CD4-positive, alpha-beta memory T cell (primary cell): ENCODE measurements around the gene TACR2. TPM values are rescaled to one million over a fixed set of nuclear protein-coding genes. Genes with fewer than 3 reads are reported as not detected.

Experiments used
- CTCF ChIA-PET: fragments of 350-600 bp; sonication (Branson Sonifier 250); formaldehyde crosslinking; loops from one replicate; lab custom pipeline; 2021; ENCODE audit warnings: inconsistent platforms; ENCODE audit not compliant: partially characterized antibody; lab: Charles Lee
- POLR2A ChIA-PET: fragments of 350-600 bp; sonication (Branson Sonifier 250); formaldehyde crosslinking; loops from one replicate; lab custom pipeline; 2021; ENCODE audit not compliant: partially characterized antibody; lab: Charles Lee
- DNase-seq, 5 donors: peaks; one replicate each; pipeline versions ENCODE4 v3.0.0 to v3.0.0-alpha.2; 2020 to 2022; ENCODE audit warnings: mixed read lengths in 1 of 5
- H3K27ac ChIP-seq: one replicate; pipeline ENCODE4 v1.7.0; 2013; ENCODE audit warnings: low read depth, low read length
- H3K27me3 ChIP-seq: 2 replicates; pipeline ENCODE4 v1.7.0; 2013; ENCODE audit warnings: mild to moderate bottlenecking, low read length, moderate library complexity; ENCODE audit not compliant: insufficient read depth
- H3K36me3 ChIP-seq: 2 replicates; pipeline ENCODE4 v1.7.0; 2013; ENCODE audit warnings: mild to moderate bottlenecking, low read length, moderate library complexity; ENCODE audit not compliant: insufficient read depth
- H3K4me1 ChIP-seq: 2 replicates; pipeline ENCODE4 v1.7.0; 2013; ENCODE audit warnings: mild to moderate bottlenecking, low read length, moderate library complexity; ENCODE audit not compliant: insufficient read depth
- H3K4me3 ChIP-seq, 2 donors: one replicate each; pipeline ENCODE4 v1.7.0; 2013; ENCODE audit warnings: low read length in 2 of 2, mild to moderate bottlenecking in 1 of 2
- H3K9me3 ChIP-seq, 2 donors: one replicate each; pipeline ENCODE4 v1.7.0; 2013; ENCODE audit warnings: low read length in 2 of 2, control low read depth in 1 of 2; ENCODE audit not compliant: control insufficient read depth in 1 of 2
- H3K27ac Mint-ChIP-seq, 7 donors: one replicate each; pipeline ENCODE4 v1.8.0; 2020 to 2021; ENCODE audit warnings: mixed read lengths in 7 of 7, mild to moderate bottlenecking in 6 of 7, inconsistent platforms in 3 of 7, moderate library complexity in 3 of 7
- H3K27me3 Mint-ChIP-seq, 2 donors: one replicate each; pipeline ENCODE4 v1.8.0; 2020 to 2021; ENCODE audit warnings: mixed read lengths in 2 of 2
- H3K36me3 Mint-ChIP-seq, 2 donors: one replicate each; pipeline ENCODE4 v1.8.0; 2020 to 2021; ENCODE audit warnings: mixed read lengths in 2 of 2, inconsistent platforms in 1 of 2, mild to moderate bottlenecking in 1 of 2
- H3K4me1 Mint-ChIP-seq, 4 donors: one replicate each; pipeline ENCODE4 v1.8.0; 2020 to 2021; ENCODE audit warnings: mixed read lengths in 4 of 4, mild to moderate bottlenecking in 1 of 4
- H3K4me3 Mint-ChIP-seq, 8 donors: one replicate each; pipeline ENCODE4 v1.8.0; 2020 to 2021; ENCODE audit warnings: mixed read lengths in 8 of 8, mild to moderate bottlenecking in 7 of 8, moderate library complexity in 6 of 8, inconsistent platforms in 3 of 8
- H3K9me3 Mint-ChIP-seq, 8 donors: one replicate each; pipeline ENCODE4 v1.8.0; 2020 to 2021; ENCODE audit warnings: mixed read lengths in 8 of 8, mild to moderate bottlenecking in 5 of 8, inconsistent platforms in 3 of 8, moderate library complexity in 1 of 8
- intact Hi-C: fragments of 100-400 bp; cut with micrococcal nuclease; formaldehyde crosslinking; loops from one replicate; pipeline ENCODE4 v1.15.1; 2023
- polyA plus RNA-seq, 2 donors: library from polyadenylated mRNA; unstranded; fragments of 300-500 nt; fragmentation: Illumina TruSeq; gene quantifications; one replicate each; pipeline ENCODE4 v1.2.3, GENCODE V29; 2021
- total RNA-seq, 2 experiments: library from RNA; stranded (reverse); gene quantifications; one replicate each; pipeline ENCODE4 v1.2.3, GENCODE V29; 2021

Gene TACR2
- total and polyA plus RNA-seq, 4 experiments from 2014 or later: 0.17 to 0.19 TPM; not detected in 2

DNA sequence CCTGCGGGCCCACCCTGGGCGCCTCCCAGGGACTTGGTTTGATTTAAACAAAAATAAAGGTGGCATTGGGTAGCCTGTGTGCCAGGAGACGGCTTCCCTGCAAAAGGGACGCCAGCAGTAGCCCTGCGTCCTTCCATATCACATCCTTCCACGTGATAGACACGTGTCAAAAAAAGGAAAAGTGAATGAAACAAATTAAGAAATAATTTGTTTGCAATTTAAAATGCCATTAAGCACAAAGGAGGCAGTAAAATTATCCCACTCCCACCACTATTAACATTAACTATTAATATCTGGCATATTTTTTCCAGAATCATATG lies 7.6 kb downstream of the TACR2 start:
- CTCF ChIA-PET: interaction anchor here (1.0 to 7.2 kb wide), 15 partner anchors 16 to 316 kb away, joined by 3 to 80 read pairs (median 7); partner anchors contain the start of gene TSPAN15
- intact Hi-C loops: loop anchor here (1.0 to 5.0 kb wide), 4 partner anchors 15 to 287 kb away; partner anchors contain the start of genes FAM241B, SUPV3L1 and VPS26A
- peak overlapping the region in 1 of 2 donors; percentile 25 for H3K4me3 ChIP-seq
- peak overlapping the region in 3 of 8 donors; percentile 20 to 30 (median 21) for H3K4me3 Mint-ChIP-seq
- POLR2A ChIA-PET: interaction anchor here (1.1 to 3.4 kb wide), 6 partner anchors 14 to 404 kb away, joined by 4 to 33 read pairs (median 6); partner anchors contain the start of gene TSPAN15
- H3K27ac Mint-ChIP-seq: peak overlapping the region; percentile 70 to 94 (median 85)
- H3K4me1 Mint-ChIP-seq: peaks cover 8 to 39% (median 18%) of the 10 kb centered on the region in 4 donors
- H3K4me1 ChIP-seq: peaks cover 17% of the 10 kb centered on the region
- no peaks in the 10 kb centered on the region for H3K27me3 Mint-ChIP-seq
- H3K36me3 ChIP-seq: no peaks in the 10 kb centered on the region
- no peaks in the 10 kb centered on the region for H3K27me3 ChIP-seq
- H3K9me3 Mint-ChIP-seq: peaks cover 0 to 2% (median 0%) of the 10 kb centered on the region in 8 donors
- peaks cover 4% of the 10 kb centered on the region in 2 donors for H3K36me3 Mint-ChIP-seq
- H3K9me3 ChIP-seq: no peaks in the 10 kb centered on the region
- H3K27ac ChIP-seq: peak overlapping the region; percentile 61
- DNase-seq: no peak

DNA sequence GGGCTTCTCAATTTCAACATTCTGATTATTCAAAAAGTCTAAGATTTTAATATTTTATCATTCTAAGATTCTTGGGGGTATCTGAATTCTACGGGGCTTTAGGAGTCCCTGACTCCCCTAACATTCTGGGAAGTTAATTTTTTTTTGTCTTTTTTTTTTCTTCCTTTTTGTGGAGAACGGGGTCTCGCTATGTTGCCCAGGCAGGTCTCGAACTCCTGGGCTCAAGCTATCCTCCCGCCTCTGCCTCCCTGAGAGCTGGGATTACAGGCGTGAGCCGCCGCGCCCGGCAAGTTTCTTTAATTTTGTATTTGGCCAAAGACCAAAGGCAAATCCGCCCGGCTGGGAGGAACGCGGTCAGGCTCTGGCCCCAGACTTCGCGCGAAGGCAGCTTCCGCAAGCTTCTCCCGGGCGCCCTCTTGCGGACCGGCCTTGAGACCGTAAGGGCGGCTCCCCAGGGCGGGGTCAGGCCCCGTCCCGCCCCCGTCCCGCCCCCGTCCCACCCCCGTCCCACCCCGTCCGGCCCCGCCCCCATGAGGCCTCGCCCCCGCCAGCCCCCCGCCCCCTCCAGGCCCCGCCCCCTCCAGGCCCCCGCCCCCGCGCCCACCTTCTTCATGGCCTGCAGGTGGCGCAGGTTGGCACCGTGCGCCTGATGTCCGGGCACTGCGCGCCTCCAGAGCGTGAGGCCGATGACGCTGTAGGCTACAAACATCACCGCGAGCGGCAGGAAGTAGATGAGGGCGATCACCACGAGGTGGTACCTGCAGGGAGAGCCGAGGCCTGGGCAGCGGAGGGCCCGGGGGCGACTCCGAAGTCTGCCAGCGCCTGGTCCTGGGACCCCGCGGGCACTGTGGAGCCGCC lies 8.2 kb downstream of the TACR2 start:
- H3K4me1 ChIP-seq: peaks cover 17% of the 10 kb centered on the region
- Mint-ChIP-seq H3K4me3 (peak overlapping the region in 7 of 8 donors; percentile 64 to 82 (median 70)), H3K27ac (peak overlapping the region; percentile 70 to 96 (median 94)), H3K4me1 (peaks cover 8 to 39% (median 18%) of the 10 kb centered on the region in 4 donors), H3K9me3 (peaks cover 0 to 2% (median 0%) of the 10 kb centered on the region in 8 donors), H3K27me3 (no peaks in the 10 kb centered on the region), H3K36me3 (peaks cover 4 to 8% of the 10 kb centered on the region in 2 donors)
- peak; percentile 89 to 91 (median 89) for DNase-seq
- H3K27ac ChIP-seq: peak overlapping the region; percentile 61
- CTCF ChIA-PET: interaction anchor here (0.6 to 7.2 kb wide), 37 partner anchors 11 to 861 kb away, joined by 3 to 80 read pairs (median 4); partner anchors contain the start of gene TSPAN15
- H3K9me3 ChIP-seq: no peaks in the 10 kb centered on the region
- no peaks in the 10 kb centered on the region for H3K36me3 ChIP-seq
- intact Hi-C loops: loop anchor here (1.0 to 5.0 kb wide), 10 partner anchors 16 to 286 kb away; partner anchors contain the start of genes FAM241B, SUPV3L1, TSPAN15 and VPS26A
- peak overlapping the region in 1 of 2 donors; percentile 25 for H3K4me3 ChIP-seq
- POLR2A ChIA-PET: interaction anchor here (0.6 to 3.4 kb wide), 15 partner anchors 15 to 452 kb away, joined by 3 to 33 read pairs (median 4); partner anchors contain the start of genes SRGN, SUPV3L1 and TSPAN15
- no peaks in the 10 kb centered on the region for H3K27me3 ChIP-seq

DNA sequence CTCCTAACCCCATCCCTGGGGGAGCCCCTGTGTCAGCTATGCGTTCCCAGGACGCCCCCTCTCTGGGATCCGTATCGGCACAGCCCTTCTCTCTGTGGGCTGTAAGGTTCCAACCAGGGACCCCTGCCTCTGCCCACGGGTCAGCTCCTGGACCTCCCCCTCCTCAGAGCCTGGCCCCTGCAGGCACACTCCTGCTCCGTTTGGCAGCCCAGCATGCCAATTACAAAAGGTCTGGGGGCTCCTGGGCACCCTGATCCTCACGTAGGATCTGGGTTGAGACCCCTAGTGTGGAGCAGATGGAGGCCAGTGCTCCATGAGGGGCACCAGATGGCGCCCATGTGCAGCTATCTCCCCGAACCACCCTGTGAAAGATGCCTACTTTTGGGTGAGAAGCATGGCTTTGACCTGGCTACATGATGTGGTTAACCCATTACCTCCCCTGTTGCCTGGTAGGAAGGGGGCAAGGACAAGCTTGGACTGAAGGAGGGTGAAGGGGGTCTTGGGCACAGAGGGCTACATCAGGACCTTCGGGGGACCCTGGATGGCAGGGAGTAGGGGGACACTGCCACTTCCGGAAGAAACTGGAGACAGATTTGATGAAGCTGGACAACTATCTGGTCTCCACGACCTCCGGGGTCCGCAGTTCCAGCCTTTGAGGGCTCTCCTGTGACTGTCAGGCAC lies 9.0 kb downstream of the TACR2 start:
- Histone ChIP-seq H3K4me1 (peaks cover 17% of the 10 kb centered on the region), H3K4me3 (no peak overlapping the region), H3K36me3 (no peaks in the 10 kb centered on the region), H3K27ac (no peak overlapping the region), H3K27me3 (no peaks in the 10 kb centered on the region), H3K9me3 (no peaks in the 10 kb centered on the region)
- Mint-ChIP-seq H3K36me3 (peaks cover 6 to 15% of the 10 kb centered on the region in 2 donors), H3K27me3 (no peaks in the 10 kb centered on the region), H3K4me3 (peak overlapping the region in 7 of 8 donors; percentile 8 to 68 (median 46)), H3K9me3 (peaks cover 0 to 2% (median 0%) of the 10 kb centered on the region in 8 donors), H3K4me1 (peaks cover 8 to 39% (median 18%) of the 10 kb centered on the region in 4 donors), H3K27ac (peak overlapping the region; percentile 76 to 91 (median 83))
- ChIA-PET CTCF (interaction anchor here (0.6 to 7.2 kb wide), 40 partner anchors 10 to 860 kb away, joined by 3 to 80 read pairs (median 4); partner anchors contain the start of gene TSPAN15), POLR2A (interaction anchor here (0.6 to 3.4 kb wide), 20 partner anchors 12 to 451 kb away, joined by 3 to 33 read pairs (median 4); partner anchors contain the start of genes SRGN, SUPV3L1 and TSPAN15)
- DNase-seq: peak in 1 of 5 donors; percentile 28
- intact Hi-C loops: loop anchor here (1.0 to 5.0 kb wide), 9 partner anchors 15 to 285 kb away; partner anchors contain the start of genes FAM241B, SUPV3L1, TSPAN15 and VPS26A

DNA sequence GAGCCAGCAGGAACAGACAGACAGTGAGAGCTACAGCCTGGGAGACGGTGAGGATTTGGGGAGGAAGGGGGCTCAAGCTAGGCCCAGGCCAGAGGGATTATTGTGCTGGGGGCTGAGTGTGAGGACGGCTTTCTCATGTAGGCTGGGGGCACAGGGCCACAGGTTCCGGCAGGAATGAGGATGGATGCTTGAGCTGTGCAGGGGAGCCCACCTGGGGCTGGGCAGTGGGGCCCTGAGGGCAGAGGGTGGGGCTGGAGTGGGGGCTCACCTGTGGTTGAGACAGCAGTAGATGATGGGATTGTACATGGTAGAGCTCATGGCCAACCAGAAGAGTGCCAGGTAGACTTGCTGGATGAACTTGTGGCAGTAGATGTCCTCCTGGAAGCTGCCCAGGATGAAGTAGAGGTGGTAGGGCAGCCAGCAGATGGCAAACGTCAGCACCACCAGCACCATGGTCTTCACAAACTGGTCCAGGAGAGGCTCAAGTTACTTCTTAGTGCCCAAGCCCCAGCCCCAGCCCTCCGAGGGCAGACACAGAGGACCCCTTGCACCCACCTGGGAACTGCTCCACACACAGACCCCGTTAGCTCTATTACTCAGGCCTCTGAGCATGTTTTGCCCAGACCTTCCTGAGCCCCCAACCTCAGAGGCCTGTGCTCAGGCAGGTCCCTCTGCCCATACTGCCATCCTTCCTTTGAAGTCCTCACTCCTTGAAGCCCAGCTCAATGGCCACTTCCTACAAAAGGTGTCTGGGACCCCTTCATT lies 9.7 kb downstream of the TACR2 start:
- Mint-ChIP-seq H3K4me1 (peaks cover 8 to 39% (median 18%) of the 10 kb centered on the region in 4 donors), H3K9me3 (peaks cover 0 to 2% (median 0%) of the 10 kb centered on the region in 8 donors), H3K4me3 (peak overlapping the region in 1 of 8 donors; percentile 12), H3K36me3 (peaks cover 6 to 20% of the 10 kb centered on the region in 2 donors), H3K27me3 (no peaks in the 10 kb centered on the region), H3K27ac (peak overlapping the region; percentile 30 to 85 (median 77))
- Histone ChIP-seq H3K4me3 (no peak overlapping the region), H3K9me3 (no peaks in the 10 kb centered on the region), H3K27ac (no peak overlapping the region), H3K36me3 (no peaks in the 10 kb centered on the region), H3K4me1 (peaks cover 17% of the 10 kb centered on the region), H3K27me3 (no peaks in the 10 kb centered on the region)
- POLR2A ChIA-PET: interaction anchor here (0.8 to 3.4 kb wide), 10 partner anchors 11 to 450 kb away, joined by 3 to 33 read pairs (median 4); partner anchors contain the start of gene TSPAN15
- CTCF ChIA-PET: interaction anchor here (1.1 to 7.2 kb wide), 20 partner anchors 9 to 314 kb away, joined by 3 to 80 read pairs (median 8); partner anchors contain the start of gene TSPAN15
- no peak for DNase-seq
- intact Hi-C loops: loop anchor here (5.0 kb wide), 2 partner anchors 225 to 285 kb away; partner anchors contain the start of genes SUPV3L1 and VPS26A

DNA sequence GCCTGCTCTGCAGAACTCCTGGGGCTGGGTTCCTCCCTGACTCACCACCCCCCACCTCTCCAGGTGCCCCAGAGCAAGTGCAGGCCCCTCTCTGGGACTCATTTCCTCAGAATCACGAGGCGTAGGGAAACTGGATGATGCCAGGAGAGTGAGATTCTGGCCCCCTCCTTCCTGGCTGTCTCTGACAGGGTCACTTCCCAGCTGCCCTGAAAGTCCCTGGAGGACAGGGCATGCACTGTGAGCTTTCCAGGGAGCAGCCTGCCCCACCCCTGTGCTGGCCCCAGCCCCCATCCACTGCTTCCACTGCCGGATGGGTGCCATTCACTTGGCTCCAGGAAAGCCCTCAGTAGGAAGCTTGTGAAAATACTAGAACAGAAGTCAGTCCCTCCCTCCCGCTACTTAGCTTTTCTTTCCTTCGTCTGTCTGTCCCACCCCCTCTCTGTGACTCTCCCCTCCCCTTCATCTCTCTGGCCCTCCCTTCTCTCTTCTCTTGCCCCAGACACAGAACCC lies 10.4 kb downstream of the TACR2 start:
- peaks cover 11 to 24% of the 10 kb centered on the region in 2 donors for H3K36me3 Mint-ChIP-seq
- H3K36me3 ChIP-seq: peaks cover 5% of the 10 kb centered on the region
- no peaks in the 10 kb centered on the region for H3K9me3 ChIP-seq
- peaks cover 8 to 39% (median 18%) of the 10 kb centered on the region in 4 donors for H3K4me1 Mint-ChIP-seq
- H3K27me3 ChIP-seq: no peaks in the 10 kb centered on the region
- H3K4me1 ChIP-seq: peaks cover 17% of the 10 kb centered on the region
- no peak overlapping the region for H3K4me3 ChIP-seq
- H3K27ac ChIP-seq: no peak overlapping the region
- H3K4me3 Mint-ChIP-seq: peak overlapping the region in 1 of 8 donors; percentile 29
- peaks cover 0 to 2% (median 0%) of the 10 kb centered on the region in 8 donors for H3K9me3 Mint-ChIP-seq
- no peak for DNase-seq
- no peaks in the 10 kb centered on the region for H3K27me3 Mint-ChIP-seq
- H3K27ac Mint-ChIP-seq: peak overlapping the region; percentile 23 to 85 (median 80)
- intact Hi-C loops: loop anchor here (5.0 kb wide), 2 partner anchors 224 to 284 kb away; partner anchors contain the start of genes SUPV3L1 and VPS26A
- ChIA-PET CTCF (interaction anchor here (1.3 to 7.2 kb wide), 12 partner anchors 8 to 236 kb away, joined by 3 to 80 read pairs (median 16); partner anchors contain the start of gene TSPAN15), POLR2A (interaction anchor here (1.0 to 3.4 kb wide), 4 partner anchors 14 to 100 kb away, joined by 3 to 33 read pairs (median 8); no protein-coding TSS in a partner anchor)
